Colonic mucosa (tissue), 4 donors: Measurements from ENCODE around the gene TEX22. TPM values are rescaled to one million over a fixed set of nuclear protein-coding genes. Genes with fewer than 3 reads are reported as not detected.
"Not testable (repeated sequence)": the region's sequence is repeated elsewhere in the genome, so short reads cannot be mapped to it uniquely, and the experiment has no call there.

Experiments
- DNase-seq: peaks from one replicate; pipeline ENCODE4 v3.0.0-alpha.2; 2020
- H3K27ac ChIP-seq: fragments of 200-600 bp; one replicate; pipeline ENCODE4 v1.8.0; 2021
- H3K27me3 ChIP-seq: fragments of 200-600 bp; one replicate; pipeline ENCODE4 v1.8.0; 2021
- H3K36me3 ChIP-seq: fragments of 200-600 bp; one replicate; pipeline ENCODE4 v1.8.0; 2021
- H3K4me1 ChIP-seq: fragments of 200-600 bp; one replicate; pipeline ENCODE4 v1.8.0; 2021; ENCODE audit warnings: mild to moderate bottlenecking
- H3K4me3 ChIP-seq: fragments of 200-600 bp; one replicate; pipeline ENCODE4 v1.8.0; 2021
- H3K9ac ChIP-seq, 2 donors: one replicate each; pipeline ENCODE4 v1.7.0; 2013; ENCODE audit warnings: control low read depth in 2 of 2, low read depth in 2 of 2, low read length in 2 of 2
- H3K9me3 ChIP-seq: fragments of 200-600 bp; one replicate; pipeline ENCODE4 v1.8.0; 2021
- CTCF ChIP-seq: fragments of 200-600 bp; IDR thresholded peaks from one replicate; pipeline ENCODE4 v1.8.0; 2022; ENCODE audit warnings: antibody characterized with exemption, mild to moderate bottlenecking
- intact Hi-C: fragments of 100-400 bp; cut with DNase I; formaldehyde crosslinking; loops from one replicate; pipeline ENCODE4 v1.14.1; 2022
- total RNA-seq, 2 donors: library from RNA; stranded (reverse); fragmentation: NEBNext Ultra II Directional in 1 of 2; extraction: Animal tissue kit (Norgen Biotek cat#: 25700) in 1 of 2; gene quantifications; one replicate each; pipeline ENCODE4 v1.2.1, GENCODE V29; 2021
- donor health status: healthy.
- donor health status: DM: no; HTN: no; CAD: no.
- donor health status: DM: no; HTN: no; CAD: no.

Gene TEX22
- total RNA-seq, 2 donors from 2014 or later: 1.4 to 2.4 TPM

DNA sequence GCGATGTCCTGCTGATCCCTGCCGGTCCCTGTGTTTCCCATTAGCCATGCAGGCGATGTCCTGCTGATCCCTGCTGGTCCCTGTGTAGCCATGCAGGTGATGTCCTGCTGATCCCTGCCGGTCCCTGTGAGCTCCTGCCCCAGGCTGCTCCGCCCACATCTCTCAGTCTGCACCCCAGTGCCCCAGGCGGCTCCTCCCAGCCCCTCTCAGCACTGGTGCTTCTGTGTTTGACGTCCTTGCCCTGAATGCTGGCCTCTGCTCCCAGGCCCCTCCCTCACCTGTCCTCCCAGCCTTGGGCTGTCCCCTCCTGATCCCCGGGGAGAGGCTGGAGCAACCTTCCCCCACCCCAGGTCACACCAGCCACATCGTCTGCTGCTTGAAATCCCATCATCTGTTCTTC, 41.4 kb upstream of the TEX22 start:
- DNase-seq: no peak
- H3K4me1 ChIP-seq: no peaks in the 10 kb centered on the region

GRCh38 chr14:105357626-105358025, 40.7 kb upstream of the TEX22 start:
- no peak for DNase-seq
- no peak overlapping the region for H3K27ac ChIP-seq
- no peaks in the 10 kb centered on the region for H3K27me3 ChIP-seq
- H3K4me3 ChIP-seq: no peak overlapping the region
- H3K9me3 ChIP-seq: no peaks in the 10 kb centered on the region
- H3K36me3 ChIP-seq: no peaks in the 10 kb centered on the region
- no peak overlapping the region for H3K9ac ChIP-seq
- TF ChIP-seq CTCF: no peak
- H3K4me1 ChIP-seq: no peaks in the 10 kb centered on the region
- intact Hi-C loops: loop anchor here (10.0 kb wide), 1 partner anchor 73 kb away; no protein-coding TSS in a partner anchor

More for the DNA sequence above, 41.4 kb upstream of the TEX22 start:
- Histone ChIP-seq H3K9me3 (no peaks in the 10 kb centered on the region), H3K36me3 (no peaks in the 10 kb centered on the region), H3K27ac (no peak overlapping the region), H3K4me3 (no peak overlapping the region), H3K27me3 (no peaks in the 10 kb centered on the region), H3K9ac (no peak overlapping the region)
- no peak for TF ChIP-seq CTCF
- intact Hi-C loops: loop anchor here (10.0 kb wide), 1 partner anchor 72 kb away; no protein-coding TSS in a partner anchor

DNA sequence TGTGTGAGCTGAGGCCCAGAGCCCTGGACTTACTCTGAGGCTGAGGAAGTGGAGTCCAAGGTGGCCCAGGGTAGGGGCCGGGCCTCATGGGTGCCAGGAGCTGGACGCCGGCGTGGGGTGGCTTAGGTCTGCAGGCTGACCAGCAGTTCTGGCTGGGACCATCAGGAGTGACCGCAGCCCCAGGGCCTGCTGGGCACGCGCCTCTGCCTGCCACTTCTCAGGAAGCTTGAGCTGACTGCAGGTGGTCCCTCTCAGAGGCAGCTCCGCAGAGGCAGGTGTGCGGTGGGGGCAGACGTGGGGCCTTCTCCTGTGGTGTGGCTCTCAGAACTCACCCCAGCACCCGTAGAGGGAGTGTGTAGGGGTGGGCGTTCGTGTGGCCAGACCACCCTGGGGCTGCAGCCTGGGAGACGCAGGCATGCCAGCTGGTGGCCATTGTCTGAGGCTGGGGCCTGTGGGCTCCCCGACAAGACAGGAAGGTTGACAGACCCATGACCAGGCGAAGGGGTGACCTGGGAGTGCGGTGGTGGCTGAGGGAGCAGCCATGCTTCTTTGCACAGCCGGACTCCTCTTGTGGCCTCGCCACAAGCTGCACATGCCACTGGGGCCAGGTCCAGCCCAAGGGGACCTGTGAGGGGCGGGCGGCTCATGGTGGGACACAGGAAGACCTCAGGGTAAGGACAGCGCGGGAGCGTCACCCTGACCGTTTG, 40.0 kb upstream of the TEX22 start:
- H3K27me3 ChIP-seq: no peaks in the 10 kb centered on the region
- no peaks in the 10 kb centered on the region for H3K4me1 ChIP-seq
- H3K9ac ChIP-seq: no peak overlapping the region
- H3K36me3 ChIP-seq: no peaks in the 10 kb centered on the region
- no peaks in the 10 kb centered on the region for H3K9me3 ChIP-seq
- no peak for DNase-seq
- intact Hi-C loops: loop anchor here (10.0 kb wide), 1 partner anchor 73 kb away; no protein-coding TSS in a partner anchor
- H3K4me3 ChIP-seq: no peak overlapping the region
- no peak overlapping the region for H3K27ac ChIP-seq
- no peak for TF ChIP-seq CTCF

GRCh38 chr14:105358943-105359342, 39.4 kb upstream of the TEX22 start:
- no peak for DNase-seq
- Histone ChIP-seq H3K4me3 (no peak overlapping the region), H3K9ac (no peak overlapping the region), H3K36me3 (no peaks in the 10 kb centered on the region), H3K27ac (no peak overlapping the region), H3K9me3 (no peaks in the 10 kb centered on the region), H3K4me1 (no peaks in the 10 kb centered on the region), H3K27me3 (no peaks in the 10 kb centered on the region)
- TF ChIP-seq CTCF: no peak
- intact Hi-C loops: loop anchor here (10.0 kb wide), 1 partner anchor 74 kb away; no protein-coding TSS in a partner anchor

DNA sequence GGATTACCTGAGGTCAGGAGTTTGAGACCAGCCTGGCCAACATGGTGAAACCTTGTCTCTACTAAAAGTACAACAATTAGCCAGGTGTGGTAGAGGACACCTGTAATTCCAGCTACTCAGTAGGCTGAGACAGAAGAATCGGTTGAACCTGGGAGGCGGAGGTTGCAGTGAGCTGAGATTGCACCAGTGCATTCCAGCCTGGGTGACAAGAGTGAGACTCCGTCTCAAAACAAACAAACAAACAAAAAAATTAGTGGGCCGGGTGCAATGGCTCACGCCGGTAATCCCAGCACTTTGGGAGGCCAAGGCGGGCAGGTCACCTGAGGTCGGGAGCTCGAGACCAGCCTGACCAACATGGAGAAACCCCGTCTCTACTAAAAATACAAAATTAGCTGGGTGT, 36.9 kb upstream of the TEX22 start:
- H3K9me3 ChIP-seq, H3K27me3 ChIP-seq, H3K36me3 ChIP-seq, H3K4me1 ChIP-seq, H3K9ac ChIP-seq, H3K4me3 ChIP-seq, H3K27ac ChIP-seq, DNase-seq: not testable (repeated sequence)
- intact Hi-C loops: loop anchor here (5.0 kb wide), 1 partner anchor 76 kb away; no protein-coding TSS in a partner anchor
